SU-DHL-6 (cell line): ENCODE results near the gene PPP1R14C.

Experiments
- H2AFZ ChIP-seq: fragments of 200-600 bp; sonication (generic); 2 replicates; pipeline ENCODE4 v1.6.1; 2014; ENCODE audit warnings: low read depth, mild to moderate bottlenecking, moderate library complexity, mixed read lengths, antibody characterized with exemption, low read length; ENCODE audit not compliant: severe bottlenecking
- H3F3A ChIP-seq: fragments of 200-600 bp; shearing (Covaris generic); 2 replicates; pipeline ENCODE4 v1.6.0; 2016; ENCODE audit warnings: antibody characterized with exemption, mild to moderate bottlenecking; ENCODE audit not compliant: insufficient read depth
- H3K27ac ChIP-seq: fragments of 200-600 bp; sonication (generic); 2 replicates; pipeline ENCODE4 v1.5.1; 2016; ENCODE audit warnings: low read depth, mild to moderate bottlenecking, low read length, moderate library complexity, mixed read lengths
- H3K27me3 ChIP-seq: fragments of 200-600 bp; sonication (generic), shearing (Covaris generic); 2 replicates; pipeline ENCODE4 v1.6.0; 2014; ENCODE audit warnings: mild to moderate bottlenecking, low read length
- H3K36me3 ChIP-seq: fragments of 200-600 bp; sonication (generic); 2 replicates; pipeline ENCODE4 v1.6.1; 2014; ENCODE audit warnings: mild to moderate bottlenecking, low read length, mixed read lengths
- H3K4me2 ChIP-seq: fragments of 300-600, 200-600 bp; shearing (Covaris generic), sonication (generic); 2 replicates; pipeline ENCODE4 v1.6.0; 2014; ENCODE audit warnings: low read length, low read depth, mild to moderate bottlenecking; ENCODE audit not compliant: poor library complexity, severe bottlenecking
- H3K4me3 ChIP-seq: fragments of 200-600 bp; sonication (generic); 2 replicates; pipeline ENCODE4 v1.5.1; 2014; ENCODE audit warnings: antibody characterized with exemption, low read length, mild to moderate bottlenecking, mixed read lengths; ENCODE audit not compliant: insufficient read depth, poor library complexity, severe bottlenecking
- H3K79me2 ChIP-seq: fragments of 200-600 bp; sonication (generic); 2 replicates; pipeline ENCODE4 v1.6.1; 2014; ENCODE audit warnings: mild to moderate bottlenecking, low read length, moderate library complexity; ENCODE audit not compliant: insufficient read depth
- H3K9ac ChIP-seq: fragments of 200-600 bp; sonication (generic); 2 replicates; pipeline ENCODE4 v1.7.0; 2014; ENCODE audit warnings: mild to moderate bottlenecking, low read length
- H3K9me2 ChIP-seq: fragments of 200-600 bp; sonication (generic); replicated peaks from 2 replicates; pipeline ENCODE4 v1.6.1; 2014; ENCODE audit warnings: low read length; ENCODE audit not compliant: insufficient read depth
- H3K9me3 ChIP-seq: fragments of 200-600 bp; sonication (generic); 2 replicates; pipeline ENCODE4 v1.6.1; 2014; ENCODE audit warnings: low read length, mixed read lengths; ENCODE audit not compliant: insufficient read depth
- H4K20me1 ChIP-seq: fragments of 200-600 bp; sonication (generic); 2 replicates; pipeline ENCODE4 v1.6.1; 2014; ENCODE audit warnings: low read depth, mild to moderate bottlenecking, antibody characterized with exemption, low read length, moderate library complexity, mixed read lengths
- EZH2phosphoT487 ChIP-seq: fragments of 200-600 bp; sonication (generic), shearing (Covaris generic); conservative IDR thresholded peaks from 2 replicates; pipeline ENCODE4 v1.6.1; 2018; ENCODE audit warnings: mild to moderate bottlenecking, antibody characterized with exemption, low read length, moderate library complexity, mixed read lengths
- TF ChIP-seq, protein P1 (sequence below): fragments of 200-600 bp; sonication (generic); IDR thresholded peaks from one replicate; pipeline ENCODE4 v1.5.1; 2017; ENCODE audit warnings: antibody characterized with exemption, mild to moderate bottlenecking, low read length, moderate library complexity; ENCODE audit not compliant: insufficient read depth, poor library complexity, severe bottlenecking

The PPP1R14C gene

DNA sequence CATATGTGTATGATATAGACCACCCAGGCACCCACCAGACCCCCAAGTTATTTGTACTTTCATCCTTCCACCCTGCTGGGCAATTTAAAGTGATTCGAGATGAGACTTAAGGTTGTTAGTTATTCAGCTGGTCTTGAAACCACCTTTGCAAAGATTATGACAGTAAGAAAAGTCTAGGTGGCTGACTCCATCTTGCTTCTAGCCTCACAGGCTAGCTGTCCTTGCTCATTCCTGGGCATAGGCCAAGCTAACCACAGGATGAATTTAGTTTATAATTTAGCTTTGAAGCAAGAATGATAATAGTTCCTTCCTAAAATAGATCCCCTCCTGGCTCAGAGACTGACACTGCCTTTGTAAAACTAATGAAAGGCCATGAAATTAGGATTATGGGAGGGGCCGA, 154.0 kb downstream of the PPP1R14C start:
- no peak overlapping the region for H3K4me2 ChIP-seq
- H3K27me3 ChIP-seq = no peaks in the 10 kb centered on the region
- no peak for TF ChIP-seq EZH2phosphoT487
- TF ChIP-seq, protein P1, sequence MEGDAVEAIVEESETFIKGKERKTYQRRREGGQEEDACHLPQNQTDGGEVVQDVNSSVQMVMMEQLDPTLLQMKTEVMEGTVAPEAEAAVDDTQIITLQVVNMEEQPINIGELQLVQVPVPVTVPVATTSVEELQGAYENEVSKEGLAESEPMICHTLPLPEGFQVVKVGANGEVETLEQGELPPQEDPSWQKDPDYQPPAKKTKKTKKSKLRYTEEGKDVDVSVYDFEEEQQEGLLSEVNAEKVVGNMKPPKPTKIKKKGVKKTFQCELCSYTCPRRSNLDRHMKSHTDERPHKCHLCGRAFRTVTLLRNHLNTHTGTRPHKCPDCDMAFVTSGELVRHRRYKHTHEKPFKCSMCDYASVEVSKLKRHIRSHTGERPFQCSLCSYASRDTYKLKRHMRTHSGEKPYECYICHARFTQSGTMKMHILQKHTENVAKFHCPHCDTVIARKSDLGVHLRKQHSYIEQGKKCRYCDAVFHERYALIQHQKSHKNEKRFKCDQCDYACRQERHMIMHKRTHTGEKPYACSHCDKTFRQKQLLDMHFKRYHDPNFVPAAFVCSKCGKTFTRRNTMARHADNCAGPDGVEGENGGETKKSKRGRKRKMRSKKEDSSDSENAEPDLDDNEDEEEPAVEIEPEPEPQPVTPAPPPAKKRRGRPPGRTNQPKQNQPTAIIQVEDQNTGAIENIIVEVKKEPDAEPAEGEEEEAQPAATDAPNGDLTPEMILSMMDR = no peak
- H3K9ac ChIP-seq = no peak overlapping the region
- H3K79me2 ChIP-seq = no peaks in the 10 kb centered on the region
- H3K9me2 ChIP-seq = no peaks in the 10 kb centered on the region
- H3K27ac ChIP-seq = no peak overlapping the region
- no peaks in the 10 kb centered on the region for H4K20me1 ChIP-seq
- no peak overlapping the region for H2AFZ ChIP-seq
- peaks cover 22% of the 10 kb centered on the region for H3K9me3 ChIP-seq
- H3K4me3 ChIP-seq = no peak overlapping the region
- H3K36me3 ChIP-seq = no peaks in the 10 kb centered on the region
- H3F3A ChIP-seq = no peaks in the 10 kb centered on the region

DNA sequence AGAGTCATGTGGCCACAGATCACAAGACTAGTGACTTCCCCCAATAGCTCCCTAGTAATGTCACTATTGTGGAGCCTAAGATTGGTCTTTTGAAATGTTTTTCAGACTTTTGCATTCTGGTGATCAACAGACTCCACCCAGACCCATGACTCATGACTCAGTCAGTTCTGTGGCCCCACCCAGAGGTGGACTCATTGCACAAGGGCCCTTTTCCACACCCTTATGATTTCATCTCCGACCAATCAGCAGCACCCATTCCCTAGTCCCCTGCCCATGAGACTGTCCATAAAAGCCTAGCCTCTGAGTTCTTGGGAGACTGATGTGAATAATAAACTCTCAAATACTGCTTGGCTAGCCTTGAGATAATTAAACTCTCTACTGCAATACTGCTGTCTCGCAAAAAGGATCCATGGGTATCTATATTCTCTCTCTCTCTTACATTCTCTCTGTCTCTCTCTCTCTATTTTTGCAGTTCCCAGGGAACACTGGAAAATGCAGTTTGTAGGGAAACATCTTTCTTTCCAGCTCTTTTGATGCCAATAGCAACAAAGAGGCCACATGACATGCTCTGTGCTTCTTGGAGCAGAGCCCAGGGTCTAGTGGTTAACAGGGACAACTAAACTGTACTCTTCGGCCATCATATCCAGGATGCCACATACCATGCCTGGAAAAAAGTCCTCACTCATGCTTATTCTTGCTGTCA, 154.6 kb downstream of the PPP1R14C start:
- TF ChIP-seq, protein P1 = no peak
- TF ChIP-seq EZH2phosphoT487 = no peak
- no peak overlapping the region for H3K4me3 ChIP-seq

GRCh38 chr6:150298030-150298380, 155.2 kb downstream of the PPP1R14C start:
- Histone ChIP-seq H3K27me3 (no peaks in the 10 kb centered on the region), H3K9ac (no peak overlapping the region), H3K9me3 (peaks cover 20% of the 10 kb centered on the region), H2AFZ (no peak overlapping the region), H3K4me3 (no peak overlapping the region), H3K4me2 (no peak overlapping the region), H3K79me2 (no peaks in the 10 kb centered on the region), H3K9me2 (no peaks in the 10 kb centered on the region), H3K36me3 (no peaks in the 10 kb centered on the region), H4K20me1 (no peaks in the 10 kb centered on the region), H3K27ac (no peak overlapping the region), H3F3A (no peaks in the 10 kb centered on the region)
- TF ChIP-seq, protein P1 = no peak
- no peak for TF ChIP-seq EZH2phosphoT487

More for the DNA sequence above, 154.6 kb downstream of the PPP1R14C start:
- no peaks in the 10 kb centered on the region for H3K79me2 ChIP-seq
- H3F3A ChIP-seq = no peaks in the 10 kb centered on the region
- peaks cover 20% of the 10 kb centered on the region for H3K9me3 ChIP-seq
- H3K36me3 ChIP-seq = no peaks in the 10 kb centered on the region
- H2AFZ ChIP-seq = no peak overlapping the region
- H3K9me2 ChIP-seq = no peaks in the 10 kb centered on the region
- H3K9ac ChIP-seq = no peak overlapping the region
- H4K20me1 ChIP-seq = no peaks in the 10 kb centered on the region
- H3K27me3 ChIP-seq = no peaks in the 10 kb centered on the region
- no peak overlapping the region for H3K4me2 ChIP-seq
- no peak overlapping the region for H3K27ac ChIP-seq
